GM12878 (cell line): ENCODE data around the gene TRIM17. TPM values are rescaled to one million over a fixed set of nuclear protein-coding genes. Genes with fewer than 3 reads are reported as not detected.

ENCODE experiments used
- ATAC-seq: fragments of 200-7000 bp; cut with Tn5 transposase; 3 replicates; pipeline ENCODE4 v1.9.1; 2020; ENCODE audit warnings: mild to moderate bottlenecking, moderate library complexity
- BruUV-seq: library from RNA; stranded (reverse); fragments of 400-500 nt; replicated peaks from 2 replicates; lab custom pipeline; 2021; lab: Mats Ljungman, UMichigan
- CTCF ChIA-PET: fragments of 300-600 bp; sonication (Branson Sonifier 250); formaldehyde crosslinking; extraction: SDS; loops from one replicate; lab custom pipeline; 2021; ENCODE audit warnings: inconsistent platforms; lab: Yijun Ruan, JAX
- POLR2A ChIA-PET: fragments of 350-600 bp; formaldehyde crosslinking; extraction: SDS; loops from one replicate; lab custom pipeline; 2021; ENCODE audit warnings: inconsistent platforms; lab: Charles Lee
- RAD21 ChIA-PET: fragments of 300-600 bp; sonication (Branson Sonifier 250); formaldehyde crosslinking; loops from one replicate; lab custom pipeline; 2023; ENCODE audit warnings: antibody characterized with exemption; ENCODE audit not compliant: unreplicated experiment; lab: Charles Lee
- SMC1A ChIA-PET: fragments of 300-600 bp; sonication (Branson Sonifier 250); formaldehyde crosslinking; loops from one replicate; lab custom pipeline; 2023; ENCODE audit not compliant: unreplicated experiment, uncharacterized antibody; lab: Charles Lee
- DNase-seq: peaks from one replicate; pipeline ENCODE4 v3.0.0-alpha.2; 2011; ENCODE audit warnings: low read depth, low spot score
- FAIRE-seq: peaks from 3 replicates; lab custom pipeline; 2011; peaks lifted over from hg19 to GRCh38; lab: Jason Lieb, UNC
- H2AFZ ChIP-seq: 2 replicates; pipeline ENCODE4 v1.6.0; 2011; ENCODE audit warnings: low read depth, low read length, control low read depth; ENCODE audit not compliant: control insufficient read depth
- H3K27ac ChIP-seq: 2 replicates; pipeline ENCODE4 v1.5.1; 2011; ENCODE audit warnings: control low read depth; ENCODE audit not compliant: control insufficient read depth, insufficient read depth
- H3K27me3 ChIP-seq, 2 experiments: replicated peaks in 1 of 2; 2 replicates each; pipeline versions ENCODE4 v1.6.0 to v1.6.1; 2011; ENCODE audit warnings: low read length in 1 of 2; ENCODE audit not compliant: control insufficient read depth in 2 of 2, insufficient read depth in 2 of 2
- H3K36me3 ChIP-seq, 2 experiments: 2 replicates each; pipeline ENCODE4 v1.5.1; 2011; ENCODE audit warnings: low read length in 1 of 2; ENCODE audit not compliant: control insufficient read depth in 2 of 2, insufficient read depth in 2 of 2
- H3K4me1 ChIP-seq: 2 replicates; pipeline ENCODE4 v1.6.1; 2011; ENCODE audit warnings: mild to moderate bottlenecking, low read length, moderate library complexity, mixed read lengths; ENCODE audit not compliant: control insufficient read depth, insufficient read depth
- H3K4me2 ChIP-seq: 2 replicates; pipeline ENCODE4 v1.6.0; 2011; ENCODE audit warnings: control low read depth; ENCODE audit not compliant: control insufficient read depth, insufficient read depth
- H3K4me3 ChIP-seq: fragments of 200-600 bp; sonication (generic); 2 replicates; pipeline ENCODE4 v1.5.1; 2016
- H3K79me2 ChIP-seq: 2 replicates; pipeline ENCODE4 v1.6.0; 2011; ENCODE audit warnings: low read length; ENCODE audit not compliant: control insufficient read depth, insufficient read depth
- H3K9ac ChIP-seq: 2 replicates; pipeline ENCODE4 v1.8.0; 2011; ENCODE audit warnings: low read length, control low read depth, mixed read lengths; ENCODE audit not compliant: control insufficient read depth, insufficient read depth
- H3K9me3 ChIP-seq: replicated peaks from 3 replicates; pipeline ENCODE4 v1.5.1; 2011; ENCODE audit warnings: mild to moderate bottlenecking, low read length; ENCODE audit not compliant: control insufficient read depth, insufficient read depth
- H4K20me1 ChIP-seq: 2 replicates; pipeline ENCODE4 v1.6.0; 2011; ENCODE audit not compliant: control insufficient read depth, insufficient read depth
- POLR2A ChIP-seq: IDR thresholded peaks from 2 replicates; pipeline ENCODE4 v1.6.1; 2011; ENCODE audit warnings: low read depth, mild to moderate bottlenecking, low read length
- SMAD5 ChIP-seq: IDR thresholded peaks from 2 replicates; pipeline ENCODE4 v1.6.1; 2016; ENCODE audit warnings: antibody characterized with exemption, low read depth
- TCF7 ChIP-seq: IDR thresholded peaks from 2 replicates; pipeline ENCODE4 v1.6.1; 2014; ENCODE audit warnings: antibody characterized with exemption, borderline replicate concordance
- ZNF592 ChIP-seq: fragments of 450-650 bp; IDR thresholded peaks from 2 replicates; pipeline ENCODE4 v1.6.1; 2017; ENCODE audit warnings: mild to moderate bottlenecking, moderate library complexity
- WGBS: methylation state at CpG from one replicate; pipeline ENCODE4 v1.1.6; 2016; ENCODE audit warnings: low lambda C conversion rate; ENCODE audit not compliant: insufficient replicate concordance, insufficient coverage; ENCODE audit errors: missing lambda C conversion rate; 5-methylcytosine and 5-hydroxymethylcytosine counted together
- in situ Hi-C: fragments of 300-500 bp; cut with MboI; formaldehyde crosslinking; loops from 9 replicates; pipeline ENCODE4 v1.14.3; 2018; ENCODE audit warnings: mixed read lengths
- intact Hi-C: fragments of 100-400 bp; cut with micrococcal nuclease; formaldehyde crosslinking; loops from one replicate; pipeline ENCODE4 v1.14.2; 2022; ENCODE audit not compliant: unreplicated experiment
- polyA plus RNA-seq, 11 experiments: library from polyadenylated mRNA; depleted of rRNA in 4 of 11; unstranded in 6 of 11; stranded (reverse) in 5 of 11; fragments of >200 nt; fragmentation: Nextera tagmentation in 4 of 11; fragmentation: Illumina TruSeq in 1 of 11; extraction: Ambion mirVana in 4 of 11; extraction: Trizol in 1 of 11; gene quantifications; 1 replicate in 1 of 11; 2 replicates in 10 of 11; pipeline versions ENCODE4 v1.2.1 to v1.2.3, GENCODE V29; 2011 to 2016; ENCODE audit warnings: inconsistent platforms in 2 of 11, missing spikeins in 2 of 11, low read depth in 1 of 11
- total RNA-seq, 4 experiments: library from RNA; depleted of rRNA in 3 of 4; stranded (reverse); fragments of >200 nt in 3 of 4; fragmentation: Illumina TruSeq in 1 of 4; extraction: Trizol in 1 of 4; gene quantifications; 2 replicates each; pipeline versions ENCODE4 v1.2.1 to v1.2.3, GENCODE V29; 2013 to 2021

Gene TRIM17
- total and polyA plus RNA-seq, 10 of the 15 experiments (the other 5 are each of a cell fraction or from before 2014, with no cell fraction given): 0.16 to 0.32 TPM; not detected in 8

- TF ChIP-seq ZNF592 (no peak), SMAD5 (no peak)
Measured at GRCh38 chr1:228399531-228400236, 17.0 kb downstream of the TRIM17 start (continued).

- Histone ChIP-seq H3K27ac (no peak overlapping the region), H3K27me3 (no peaks in the 10 kb centered on the region), H3K4me3 (no peak overlapping the region), H3K36me3 (peaks cover 17 to 27% of the 10 kb centered on the region in 2 experiments), H3K9me3 (no peaks in the 10 kb centered on the region), H2AFZ (no peak overlapping the region), H3K4me2 (no peak overlapping the region), H3K4me1 (no peaks in the 10 kb centered on the region; the same call in 1 of the 2 replicates), H3K9ac (no peak overlapping the region), H4K20me1 (no peaks in the 10 kb centered on the region), H3K79me2 (peaks cover 16% of the 10 kb centered on the region)
- FAIRE-seq (no peak), ATAC-seq (no peak), DNase-seq (no peak)
- ChIA-PET RAD21 (no interaction called here), SMC1A (no interaction called here), POLR2A (no interaction called here), CTCF (no interaction called here)
- 92% methylated on average over 12 of the region's 12 CpGs for WGBS
- in situ Hi-C loops (no loop called here), intact Hi-C loops (no loop called here)
- TF ChIP-seq POLR2A (0 out of 2 replicates have a peak, but pooled peaks have one; percentile 19), TCF7 (no peak)
- BruUV-seq: no TSS peak
Measured at GRCh38 chr1:228398741-228399461, 17.8 kb downstream of the TRIM17 start.
